C4-2B (cell line): Measurements from ENCODE around the gene ITGA3.
"Not testable (repeated sequence)": the region's sequence is repeated elsewhere in the genome, so short reads cannot be mapped to it uniquely, and the experiment has no call there.

Experiments
- H3K27ac ChIP-seq: fragments of 450-650 bp; 2 replicates; pipeline ENCODE4 v1.5.1; 2017
- CTCF ChIP-seq: fragments of 450-650 bp; conservative IDR thresholded peaks from 2 replicates; pipeline ENCODE4 v1.5.1; 2017; ENCODE audit warnings: mild to moderate bottlenecking
- ZFX ChIP-seq: fragments of 450-650 bp; IDR thresholded peaks from 2 replicates; pipeline ENCODE4 v1.6.1; 2017

The ITGA3 gene

GRCh38 chr17:50035945-50036344 lies 20.0 kb upstream of the ITGA3 start:
- H3K27ac ChIP-seq, result no peak overlapping the region
- TF ChIP-seq ZFX (no peak), CTCF (no peak)

GRCh38 chr17:50036455-50037261 lies 19.3 kb upstream of the ITGA3 start:
- H3K27ac ChIP-seq, result no peak overlapping the region
- TF ChIP-seq CTCF (no peak), ZFX (no peak)

GRCh38 chr17:50037321-50038107 lies 18.4 kb upstream of the ITGA3 start:
- H3K27ac ChIP-seq, result no peak overlapping the region
- TF ChIP-seq CTCF, result no peak
- no peak for TF ChIP-seq ZFX

GRCh38 chr17:50039058-50039457 lies 16.9 kb upstream of the ITGA3 start:
- H3K27ac ChIP-seq, result no peak overlapping the region
- TF ChIP-seq ZFX, result no peak

GRCh38 chr17:50040496-50040895 lies 15.4 kb upstream of the ITGA3 start:
- H3K27ac ChIP-seq, result not testable (repeated sequence)

- TF ChIP-seq CTCF, result no peak
- TF ChIP-seq ZFX, result no peak
- no peak overlapping the region for H3K27ac ChIP-seq
Observed at GRCh38 chr17:50042211-50042610, 13.7 kb upstream of the ITGA3 start.

- no peak overlapping the region for H3K27ac ChIP-seq
- TF ChIP-seq CTCF, result no peak
- TF ChIP-seq ZFX, result no peak
Observed at GRCh38 chr17:50043290-50044148, 12.4 kb upstream of the ITGA3 start.

GRCh38 chr17:50044483-50044882 lies 11.4 kb upstream of the ITGA3 start:
- TF ChIP-seq ZFX, result no peak
- TF ChIP-seq CTCF, result no peak
- H3K27ac ChIP-seq, result no peak overlapping the region
